Loucy (cell line): ENCODE measurements around the gene WWTR1.

ENCODE experiments used
- EZH2phosphoT487 ChIP-seq: fragments of 200-600 bp; IDR thresholded peaks from 2 replicates; pipeline ENCODE4 v1.6.1; 2018; ENCODE audit warnings: antibody characterized with exemption, mild to moderate bottlenecking, moderate library complexity, borderline replicate concordance
- TF ChIP-seq, protein P1 (sequence below): fragments of 200-600 bp; sonication (generic); conservative IDR thresholded peaks from 2 replicates; pipeline ENCODE4 v1.5.1; 2014; ENCODE audit warnings: mild to moderate bottlenecking, antibody characterized with exemption, low read length

DNA sequence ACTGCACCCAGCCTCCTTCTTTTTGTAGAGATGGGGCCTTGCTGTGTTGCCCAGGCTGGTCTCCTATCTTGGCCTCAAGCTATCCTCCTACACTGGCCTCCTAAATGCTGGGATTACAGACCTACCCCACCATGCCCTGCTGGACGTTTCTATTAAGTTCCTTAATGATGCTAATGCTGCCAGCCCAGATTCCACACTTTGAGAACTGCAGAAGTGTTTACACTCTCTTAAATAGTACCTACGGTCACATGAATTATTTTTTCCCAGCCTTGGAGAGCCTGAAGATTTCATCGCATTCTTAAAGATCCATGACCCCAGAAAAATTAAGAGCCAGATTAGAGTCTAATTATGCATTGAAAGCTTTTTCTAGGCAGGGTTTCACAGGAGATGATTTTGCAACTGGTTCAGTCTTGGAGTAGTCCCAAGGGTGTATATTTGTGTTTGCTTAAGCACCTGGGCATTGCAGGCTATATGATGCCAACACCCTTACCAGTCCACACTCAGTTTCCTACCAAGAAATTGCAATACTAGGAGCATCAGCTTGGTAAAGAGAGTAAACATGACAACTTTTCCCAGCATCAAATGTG is 146.7 kb downstream of the WWTR1 start:
- TF ChIP-seq, protein P1, sequence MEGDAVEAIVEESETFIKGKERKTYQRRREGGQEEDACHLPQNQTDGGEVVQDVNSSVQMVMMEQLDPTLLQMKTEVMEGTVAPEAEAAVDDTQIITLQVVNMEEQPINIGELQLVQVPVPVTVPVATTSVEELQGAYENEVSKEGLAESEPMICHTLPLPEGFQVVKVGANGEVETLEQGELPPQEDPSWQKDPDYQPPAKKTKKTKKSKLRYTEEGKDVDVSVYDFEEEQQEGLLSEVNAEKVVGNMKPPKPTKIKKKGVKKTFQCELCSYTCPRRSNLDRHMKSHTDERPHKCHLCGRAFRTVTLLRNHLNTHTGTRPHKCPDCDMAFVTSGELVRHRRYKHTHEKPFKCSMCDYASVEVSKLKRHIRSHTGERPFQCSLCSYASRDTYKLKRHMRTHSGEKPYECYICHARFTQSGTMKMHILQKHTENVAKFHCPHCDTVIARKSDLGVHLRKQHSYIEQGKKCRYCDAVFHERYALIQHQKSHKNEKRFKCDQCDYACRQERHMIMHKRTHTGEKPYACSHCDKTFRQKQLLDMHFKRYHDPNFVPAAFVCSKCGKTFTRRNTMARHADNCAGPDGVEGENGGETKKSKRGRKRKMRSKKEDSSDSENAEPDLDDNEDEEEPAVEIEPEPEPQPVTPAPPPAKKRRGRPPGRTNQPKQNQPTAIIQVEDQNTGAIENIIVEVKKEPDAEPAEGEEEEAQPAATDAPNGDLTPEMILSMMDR = no peak
- no peak for TF ChIP-seq EZH2phosphoT487
